Measurements from ENCODE around the gene CCNK.

GRCh38 chr14:99535908-99536778 lies 54.9 kb downstream of the CCNK start:
- TF ChIP-seq CTCF (IDR thresholded peaks at IDR 0.05; ENCODE audit: low read length) (no peak), EZH2 (IDR thresholded peaks at IDR 0.05; ENCODE audit: borderline replicate concordance, low read length) (no peak)
